ENCODE measurements around the gene MAP3K20.
"Not testable (repeated sequence)": the region's sequence is repeated elsewhere in the genome, so short reads cannot be mapped to it uniquely, and the experiment has no call there.

Gene MAP3K20

GRCh38 chr2:173163357-173163756 is 87.7 kb downstream of the MAP3K20 start:
- not testable (repeated sequence) for DNase-seq

- DNase-seq, result no peak
Observed at GRCh38 chr2:173164396-173164795, 88.8 kb downstream of the MAP3K20 start.

- no peak for DNase-seq
Observed at GRCh38 chr2:173165443-173166238, 90.0 kb downstream of the MAP3K20 start.

GRCh38 chr2:173171321-173171720 is 95.7 kb downstream of the MAP3K20 start:
- DNase-seq, result no peak

- no peak for DNase-seq
Observed at GRCh38 chr2:173171924-173172643, 96.4 kb downstream of the MAP3K20 start.

- not testable (repeated sequence) for DNase-seq
Observed at GRCh38 chr2:173174339-173174738, 98.7 kb downstream of the MAP3K20 start.

- DNase-seq, result no peak
Observed at GRCh38 chr2:173175222-173175621, 99.6 kb downstream of the MAP3K20 start.

- no peak for DNase-seq
Observed at GRCh38 chr2:173181982-173182381, 106.3 kb downstream of the MAP3K20 start.

- DNase-seq, result no peak
Observed at GRCh38 chr2:173184031-173185004, 108.7 kb downstream of the MAP3K20 start.

- DNase-seq, result no peak
Observed at GRCh38 chr2:173185437-173185836, 109.8 kb downstream of the MAP3K20 start.

- DNase-seq, result no peak
Observed at GRCh38 chr2:173187941-173188788, 112.5 kb downstream of the MAP3K20 start.

GRCh38 chr2:173191601-173192000 is 116.0 kb downstream of the MAP3K20 start:
- no peak for DNase-seq

- no peak for DNase-seq
Observed at GRCh38 chr2:173192071-173192470, 116.4 kb downstream of the MAP3K20 start.

GRCh38 chr2:173193925-173194324 is 118.3 kb downstream of the MAP3K20 start:
- no peak for DNase-seq

GRCh38 chr2:173195100-173195499 is 119.5 kb downstream of the MAP3K20 start:
- no peak for DNase-seq

GRCh38 chr2:173196080-173196479 is 120.4 kb downstream of the MAP3K20 start:
- no peak for DNase-seq

- DNase-seq, result no peak
Observed at GRCh38 chr2:173196638-173197037, 121.0 kb downstream of the MAP3K20 start.

GRCh38 chr2:173198327-173198726 is 122.7 kb downstream of the MAP3K20 start:
- DNase-seq, result no peak

- no peak for DNase-seq
Observed at GRCh38 chr2:173199294-173199693, 123.6 kb downstream of the MAP3K20 start.

GRCh38 chr2:173202570-173202969 is 126.9 kb downstream of the MAP3K20 start:
- DNase-seq, result no peak

GRCh38 chr2:173204316-173204715 is 128.7 kb downstream of the MAP3K20 start:
- no peak for DNase-seq

- DNase-seq, result no peak
Observed at GRCh38 chr2:173205375-173205774, 129.7 kb downstream of the MAP3K20 start.
